Endometrial microvascular endothelial cells (primary cell): ENCODE results near the gene MIS18A. TPM values are rescaled to one million over a fixed set of nuclear protein-coding genes. Genes with fewer than 3 reads are reported as not detected.
"Not testable (repeated sequence)": the region's sequence is repeated elsewhere in the genome, so short reads cannot be mapped to it uniquely, and the experiment has no call there.

ENCODE experiments used
- in situ Hi-C: cut with HindIII; loops from 2 replicates; pipeline ENCODE4 v1.10.0; 2017; ENCODE audit warnings: low sequenced_read_pairs, low pct_unique_long_range_greater_than_20kb; ENCODE audit errors: inconsistent ontology term
- total RNA-seq: library from RNA; depleted of rRNA; stranded (reverse); fragments of >200 nt; gene quantifications from one replicate; pipeline ENCODE4 v1.2.3, GENCODE V29; 2015; ENCODE audit errors: inconsistent ontology term

The MIS18A gene
- total RNA-seq, 1 donor from 2014 or later, result 13.3 TPM

DNA sequence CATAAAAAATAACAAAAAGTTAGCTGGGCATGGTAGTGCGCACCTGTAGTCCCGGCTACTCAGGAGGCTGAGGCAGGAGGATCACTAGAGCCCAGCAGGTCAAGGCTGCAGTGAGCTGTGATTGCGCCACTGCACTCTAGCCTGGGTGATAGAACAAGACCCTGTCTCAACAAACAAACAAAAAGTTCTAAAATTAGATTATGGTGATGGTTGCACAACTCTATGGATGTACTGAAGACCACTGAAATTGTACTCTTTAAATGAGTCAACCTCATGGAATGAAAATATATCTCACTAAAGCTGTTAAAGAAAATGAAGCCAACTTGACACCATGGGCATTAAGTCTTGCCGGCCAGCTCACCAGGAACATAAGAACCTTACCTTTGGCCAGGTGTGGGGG is 28.9 kb upstream of the MIS18A start:
- in situ Hi-C loops, result no loop called here

DNA sequence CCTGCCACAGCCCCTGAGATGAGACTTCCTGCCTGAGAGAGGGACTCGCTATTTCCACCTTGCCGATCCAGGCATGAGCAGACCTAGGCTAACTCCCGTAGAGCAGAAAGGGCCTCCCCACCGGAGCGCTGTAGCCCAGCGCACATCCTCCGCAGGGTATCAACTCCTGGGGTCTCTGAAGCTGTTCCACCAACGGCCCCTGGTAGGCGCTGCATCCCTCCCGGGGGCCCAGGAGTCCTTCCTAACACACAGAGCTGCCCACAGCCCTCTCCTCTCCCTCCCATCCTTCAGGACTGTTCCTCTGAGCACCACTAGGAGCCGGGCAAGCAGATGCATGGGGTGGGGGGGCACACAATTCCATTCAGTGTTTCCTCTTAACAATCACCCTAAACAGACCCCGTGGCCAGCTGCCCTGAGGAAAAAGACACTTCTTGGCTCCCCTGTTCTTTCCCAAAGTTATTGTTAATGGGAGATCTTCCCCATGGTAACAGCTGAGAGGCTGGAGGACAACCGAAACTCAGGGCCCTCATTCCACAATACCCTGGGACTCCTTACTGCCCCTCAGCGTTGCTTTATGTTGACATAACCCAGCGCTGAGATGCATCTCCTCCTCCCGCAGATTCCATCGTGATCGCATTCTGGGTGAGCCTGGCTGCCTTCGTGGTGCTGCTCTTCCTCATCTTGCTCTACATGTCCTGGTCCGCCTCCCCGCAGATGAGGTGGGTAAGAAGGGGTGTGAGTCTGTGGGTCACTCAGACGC is 27.4 kb upstream of the MIS18A start:
- in situ Hi-C loops, result no loop called here

DNA sequence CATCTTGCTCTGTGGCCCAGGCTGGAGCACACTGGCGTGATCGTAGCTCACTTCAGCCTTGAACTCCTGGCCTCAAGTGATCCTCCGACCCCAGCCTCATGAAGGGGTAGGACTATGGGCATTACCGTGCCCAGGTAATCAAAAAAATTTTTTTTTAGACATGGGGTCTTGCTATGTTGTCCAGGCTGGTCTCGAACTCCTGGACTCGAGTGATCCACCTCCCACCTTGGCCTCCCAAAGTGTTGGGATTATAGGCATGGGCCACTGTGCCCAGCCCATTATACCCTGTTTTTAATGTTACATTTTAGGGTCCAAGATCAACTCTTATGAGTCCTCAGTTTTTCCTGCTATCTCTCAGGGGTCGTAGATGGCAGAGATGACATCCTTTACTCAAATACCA is 26.1 kb upstream of the MIS18A start:
- in situ Hi-C loops, result no loop called here

DNA sequence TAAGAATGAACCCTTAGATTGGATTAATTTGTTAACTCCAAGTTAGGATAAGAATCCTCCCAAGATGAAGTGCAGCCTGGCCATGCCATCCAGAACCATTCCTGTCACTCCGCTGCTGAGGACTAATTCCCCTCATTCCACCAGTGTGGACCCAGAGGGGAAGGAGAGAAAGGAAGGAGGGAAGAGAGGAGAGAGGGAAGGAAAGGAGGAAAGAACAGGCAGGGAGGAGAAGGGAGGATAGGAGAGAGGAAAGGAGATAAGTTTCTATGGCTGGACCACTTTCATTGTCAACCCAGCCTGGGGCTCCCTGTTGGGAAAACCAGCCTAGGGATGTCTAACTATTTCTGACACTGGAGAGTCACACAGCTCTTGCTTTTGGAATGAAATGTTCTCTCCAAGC is 24.5 kb upstream of the MIS18A start:
- in situ Hi-C loops, result no loop called here

DNA sequence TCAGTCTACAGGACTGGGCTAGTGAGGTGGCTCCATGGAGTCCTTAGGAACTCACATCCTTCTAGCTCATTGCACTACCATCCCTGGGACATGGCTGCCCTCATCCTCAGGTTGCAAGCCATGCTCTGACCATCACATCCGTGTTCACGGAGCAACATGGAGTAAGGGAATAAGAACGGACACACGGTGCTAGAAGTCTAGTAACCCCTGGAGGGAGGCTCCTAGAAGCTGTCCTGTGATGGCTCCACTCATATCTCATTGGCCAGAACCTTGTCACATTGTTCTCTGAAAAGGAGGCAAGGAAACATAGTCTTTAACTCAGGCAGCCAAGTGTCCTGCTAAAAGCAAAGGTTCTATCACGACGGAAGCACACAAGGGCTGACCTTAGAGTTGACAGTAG is 23.7 kb upstream of the MIS18A start:
- in situ Hi-C loops, result no loop called here

DNA sequence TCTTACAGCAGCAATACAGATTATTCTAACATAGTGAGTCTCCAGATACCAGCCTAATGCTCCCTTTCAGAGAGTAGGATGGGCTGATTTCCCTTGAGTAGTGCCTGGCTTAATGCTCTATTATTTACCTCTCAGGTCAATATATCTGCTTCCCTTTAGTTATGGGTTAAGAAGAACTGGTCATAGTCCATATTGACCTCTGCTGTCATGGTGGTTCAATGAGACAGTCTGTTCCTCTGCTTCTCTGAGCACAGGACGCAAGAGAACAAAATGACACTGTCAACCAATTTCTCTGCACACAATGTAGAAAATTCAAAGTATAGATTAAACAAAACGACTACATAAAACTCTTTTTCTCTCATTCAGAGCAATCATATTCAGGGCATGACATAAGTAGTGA is 22.7 kb upstream of the MIS18A start:
- in situ Hi-C loops, result no loop called here

DNA sequence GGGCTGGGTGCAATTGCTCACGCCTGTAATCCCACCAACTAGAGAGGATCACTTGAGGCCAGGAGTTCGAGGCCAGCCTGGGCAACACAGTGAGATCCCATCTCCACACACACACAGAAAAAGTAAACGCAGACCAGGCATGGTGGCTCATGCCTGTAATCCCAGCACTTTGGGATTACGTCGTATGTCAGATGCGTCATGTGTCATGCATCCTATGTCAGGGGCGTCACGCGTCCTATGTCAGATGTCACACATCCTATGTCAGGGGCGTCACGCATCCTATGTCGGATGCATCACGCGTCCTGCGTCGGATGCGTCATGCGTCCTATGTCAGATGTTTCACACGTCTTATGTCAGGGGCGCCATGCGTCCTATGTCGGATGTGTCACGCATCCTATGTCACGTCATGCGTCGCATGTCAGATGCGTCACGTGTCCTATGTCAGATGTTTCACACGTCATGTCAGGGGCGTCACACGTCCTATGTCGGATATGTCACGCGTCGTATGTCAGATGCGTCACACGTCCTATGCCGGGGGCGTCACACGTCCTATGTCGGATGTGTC is 21.4 kb upstream of the MIS18A start:
- in situ Hi-C loops, result no loop called here

DNA sequence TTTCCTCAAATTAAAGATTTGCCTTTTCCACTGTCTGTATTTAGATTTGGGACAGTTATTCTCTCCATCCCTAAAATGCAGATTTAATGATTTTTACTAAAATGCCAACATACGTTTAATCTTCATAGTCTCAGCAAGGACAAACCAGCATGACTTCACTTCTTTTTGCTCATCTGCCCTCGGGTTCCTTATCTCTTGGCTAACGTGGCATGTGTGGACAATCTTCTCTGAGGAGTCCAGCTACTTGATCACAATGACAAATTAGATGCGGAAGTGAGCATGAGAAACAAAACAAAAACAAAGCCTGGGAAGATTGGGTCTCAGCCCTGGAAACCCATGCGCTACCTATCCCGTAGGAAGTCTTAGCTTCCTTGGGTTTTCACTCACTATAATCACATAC is 20.8 kb upstream of the MIS18A start:
- in situ Hi-C loops, result no loop called here

DNA sequence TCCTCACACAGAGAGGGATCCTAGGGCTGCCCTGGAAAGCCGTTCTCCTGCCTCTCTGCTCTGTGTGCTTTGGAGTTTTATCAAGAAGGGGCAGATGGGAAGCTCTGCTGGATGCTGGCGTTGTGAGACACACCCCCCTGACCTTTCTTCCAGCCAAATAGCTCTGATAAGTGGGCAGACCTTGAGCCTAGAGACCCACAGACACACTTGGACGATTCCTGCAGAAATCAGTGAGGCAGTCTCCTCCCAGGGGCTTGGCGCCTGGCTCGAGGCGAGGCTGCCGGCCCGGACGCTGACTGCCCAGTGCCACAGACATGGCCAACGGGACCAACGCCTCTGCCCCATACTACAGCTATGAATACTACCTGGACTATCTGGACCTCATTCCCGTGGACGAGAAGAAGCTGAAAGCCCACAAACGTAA is 19.8 kb upstream of the MIS18A start, which contains the start of gene MRAP:
MRAP (plus strand) TSS at position 198 of the 424 bp plus-strand sequence; CDS start at position 315, 117 bp downstream.
- in situ Hi-C loops, result no loop called here

DNA sequence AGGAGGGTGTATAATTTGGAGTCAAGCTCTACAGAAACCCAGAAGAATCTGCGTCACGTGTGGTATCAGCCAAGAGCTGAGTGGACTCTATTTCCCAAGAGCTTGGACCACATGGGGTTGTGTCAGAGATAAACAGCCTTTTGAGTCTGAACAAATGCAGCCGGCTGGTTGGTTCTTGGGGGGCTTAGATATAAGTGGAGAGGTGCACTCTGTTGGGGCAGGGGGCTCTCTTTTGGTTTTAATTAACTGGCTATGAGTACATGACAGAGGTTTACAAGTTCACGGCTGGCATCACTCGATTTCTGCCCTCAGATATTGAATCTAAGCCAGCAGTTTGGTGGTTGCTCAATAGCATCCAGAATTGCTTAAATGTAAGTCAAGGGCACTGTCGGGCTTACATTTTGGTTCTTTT is 19.3 kb upstream of the MIS18A start:
- in situ Hi-C loops, result no loop called here

DNA sequence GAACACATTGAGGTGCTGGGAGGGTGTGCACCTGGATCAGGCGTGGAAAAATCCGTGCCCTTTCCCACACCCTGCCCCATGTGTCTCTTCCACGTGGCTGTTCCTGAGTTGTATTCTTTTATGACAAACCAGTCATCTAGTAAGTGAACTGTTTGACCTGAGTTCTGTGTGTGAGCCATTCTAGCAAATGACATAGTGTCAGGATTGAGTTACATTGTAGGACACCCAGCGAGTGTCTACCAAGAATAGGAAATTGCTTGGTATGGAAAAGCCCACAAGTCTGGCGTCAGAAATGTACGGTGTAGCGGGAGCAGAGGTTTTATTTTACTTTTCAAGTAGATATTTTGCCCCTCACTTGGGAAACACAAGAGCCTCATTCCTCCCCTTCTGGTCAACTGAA is 18.6 kb upstream of the MIS18A start:
- in situ Hi-C loops, result no loop called here

DNA sequence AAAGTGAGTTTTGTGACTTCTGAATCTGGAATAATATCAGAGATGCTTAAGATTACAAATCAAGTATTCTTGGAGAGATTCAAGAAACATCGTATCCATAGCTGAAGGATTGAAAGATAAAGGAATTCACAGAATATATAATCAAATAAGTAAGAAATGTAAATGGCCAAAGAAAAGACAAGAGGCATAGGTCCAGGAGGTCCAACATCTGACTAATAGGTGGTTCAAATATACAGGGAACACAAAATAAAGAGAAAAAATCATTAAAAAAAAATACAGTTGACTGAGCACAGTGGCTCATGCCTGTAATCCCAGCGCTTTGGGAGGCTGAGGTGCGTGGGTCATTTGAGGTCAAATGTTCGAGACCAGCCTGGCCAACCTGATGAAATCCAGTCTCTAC is 6.6 kb upstream of the MIS18A start:
- in situ Hi-C loops, result no loop called here

DNA sequence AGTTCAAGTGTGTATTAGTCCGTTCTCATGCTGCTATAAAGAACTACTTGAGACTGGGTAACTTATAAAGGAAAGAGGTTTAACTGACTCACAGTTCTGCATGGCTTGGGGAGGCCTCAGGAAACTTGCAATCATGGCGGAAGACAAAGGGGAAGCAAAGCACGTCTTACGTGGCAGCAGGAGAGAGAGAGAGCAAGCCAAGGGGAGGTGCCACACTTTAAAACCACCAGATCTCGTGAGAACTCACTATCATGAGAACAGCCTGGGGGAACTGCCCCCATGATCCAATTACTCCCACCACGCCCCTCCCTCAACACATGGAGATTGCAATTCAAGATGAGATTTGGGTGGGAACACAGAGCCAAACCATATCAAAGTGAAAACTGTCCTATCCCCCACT is 4.1 kb upstream of the MIS18A start:
- in situ Hi-C loops, result no loop called here

DNA sequence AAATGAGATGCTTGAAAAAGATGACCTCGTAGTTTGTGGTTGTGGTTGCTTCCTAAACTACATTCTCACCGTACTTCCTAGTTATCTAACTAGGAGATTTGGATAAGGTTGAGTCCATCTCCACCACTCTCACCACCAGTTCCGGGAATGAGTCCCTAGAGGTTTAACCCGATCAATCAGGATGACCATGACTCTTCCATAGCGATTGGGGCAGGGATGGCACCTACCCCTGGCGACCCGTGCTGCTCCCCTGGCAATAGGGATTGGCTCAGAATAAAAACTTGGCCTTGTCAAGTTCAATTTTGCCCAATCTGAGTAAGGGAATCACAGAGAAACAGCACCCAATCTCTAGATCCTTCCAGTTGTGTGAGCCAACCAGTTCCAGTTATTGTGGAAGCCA is 2.7 kb upstream of the MIS18A start:
- in situ Hi-C loops, result no loop called here

DNA sequence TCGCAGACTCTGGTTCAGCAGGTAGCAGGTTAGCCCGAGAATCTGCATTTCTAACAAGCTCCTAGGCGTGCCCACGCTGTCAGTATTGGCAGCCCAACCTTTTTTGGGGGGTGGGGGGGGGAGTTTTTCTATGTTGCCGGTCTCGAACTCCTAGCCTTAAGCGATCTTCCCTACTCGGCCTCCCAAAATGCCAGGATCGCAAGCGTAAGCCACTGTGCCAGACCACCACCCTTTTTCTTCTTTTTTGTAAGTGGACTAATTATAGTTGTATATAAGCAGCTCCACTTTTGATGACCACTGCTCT is 480 bp upstream of the MIS18A start:
- in situ Hi-C loops, result no loop called here

DNA sequence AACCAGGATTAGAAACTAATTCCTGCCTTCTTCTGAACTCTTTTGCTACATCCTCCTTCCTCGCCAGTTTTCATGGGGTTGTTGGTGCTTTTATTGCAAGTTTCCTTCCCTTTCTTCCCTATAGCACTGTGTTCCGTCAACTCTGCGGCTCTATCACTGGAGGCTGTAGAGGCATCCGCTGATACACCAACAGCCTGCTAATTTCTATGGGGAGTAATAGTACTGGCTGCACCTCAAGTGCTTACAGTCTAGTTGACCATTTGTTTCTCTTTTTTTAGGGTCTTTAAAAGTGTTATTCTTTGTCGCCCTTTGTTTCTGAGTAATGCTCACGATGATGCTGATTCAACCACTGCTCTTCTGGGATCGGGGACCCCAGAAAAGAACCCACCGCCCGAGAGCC is 746 bp downstream of the MIS18A start:
- in situ Hi-C loops, result no loop called here

DNA sequence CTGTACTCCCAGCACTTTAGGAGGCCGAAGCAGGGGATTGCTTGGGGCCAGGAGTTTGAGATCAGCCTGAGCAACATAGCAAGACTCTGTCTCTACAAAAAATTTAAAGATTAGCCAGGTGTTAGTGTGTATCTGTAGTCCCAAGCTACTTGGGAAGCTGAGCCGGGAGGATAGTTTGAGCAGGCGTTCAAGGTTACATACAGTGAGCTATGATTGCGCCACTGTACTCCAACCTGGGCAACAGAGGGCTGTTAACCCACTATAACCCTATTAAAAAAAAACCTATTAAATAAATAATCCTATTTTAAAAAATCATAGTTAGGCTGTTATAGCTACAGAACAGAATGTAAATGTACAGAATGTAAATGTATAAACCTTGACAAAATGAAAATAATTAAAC is 2.2 kb downstream of the MIS18A start:
- in situ Hi-C loops, result no loop called here

DNA sequence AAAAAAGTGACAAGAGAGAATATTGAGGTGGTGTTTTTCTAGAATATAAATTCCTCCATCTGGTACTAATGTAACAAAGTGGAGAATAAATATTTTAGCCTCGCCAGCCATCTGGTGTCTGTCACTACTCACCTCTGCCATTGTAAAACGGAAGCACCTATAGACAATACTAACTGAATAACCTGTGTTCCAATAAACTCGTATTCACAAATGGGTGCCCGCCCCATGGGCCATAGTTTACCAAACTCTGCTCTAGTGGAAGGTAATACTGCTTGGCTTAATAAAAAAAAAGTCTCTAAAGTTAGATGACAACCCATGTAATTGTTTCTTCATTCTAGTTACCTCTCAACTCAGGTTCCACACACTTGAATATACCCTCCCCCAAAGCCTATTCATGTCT is 8.1 kb downstream of the MIS18A start:
- in situ Hi-C loops, result no loop called here

DNA sequence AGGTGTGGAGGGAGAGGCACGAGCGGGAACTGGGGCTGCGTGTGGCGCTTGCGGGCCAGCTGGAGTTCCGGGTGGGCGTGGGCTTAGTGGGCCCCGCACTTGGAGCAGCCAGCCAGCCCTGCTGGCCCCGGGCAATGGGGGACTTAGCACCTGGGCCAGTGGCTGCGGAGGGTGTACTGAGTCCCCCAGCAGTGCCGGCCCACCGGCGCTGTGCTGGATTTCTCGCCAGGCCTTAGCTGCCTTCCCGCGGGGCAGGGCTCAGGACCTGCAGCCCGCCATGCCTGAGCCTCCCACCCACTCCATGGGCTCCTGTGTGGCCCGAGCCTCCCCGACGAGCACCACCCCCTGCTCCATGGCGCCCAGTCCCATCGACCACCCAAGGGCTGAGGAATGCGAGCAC is 13.5 kb downstream of the MIS18A start:
- in situ Hi-C loops, result not testable (repeated sequence)

DNA sequence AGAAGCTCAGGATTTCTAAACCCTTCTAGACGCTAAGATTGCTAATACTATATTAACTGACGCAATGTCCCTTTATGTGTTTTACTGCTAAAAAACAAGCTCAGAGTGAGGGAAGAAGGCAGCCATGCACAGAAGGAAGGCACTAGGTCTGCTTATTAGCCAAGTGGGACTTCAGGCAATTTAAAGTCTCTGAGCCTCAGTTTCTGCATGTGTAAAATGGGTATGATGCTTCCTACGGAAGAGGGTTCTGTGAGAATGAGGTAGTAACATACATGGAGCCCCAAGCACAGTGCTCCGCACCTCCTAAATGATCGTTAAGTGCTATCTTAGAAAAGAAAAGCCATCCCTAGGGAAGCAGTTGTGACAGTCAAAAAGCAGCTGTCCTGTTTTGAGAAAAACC is 16.9 kb downstream of the MIS18A start:
- in situ Hi-C loops, result no loop called here

DNA sequence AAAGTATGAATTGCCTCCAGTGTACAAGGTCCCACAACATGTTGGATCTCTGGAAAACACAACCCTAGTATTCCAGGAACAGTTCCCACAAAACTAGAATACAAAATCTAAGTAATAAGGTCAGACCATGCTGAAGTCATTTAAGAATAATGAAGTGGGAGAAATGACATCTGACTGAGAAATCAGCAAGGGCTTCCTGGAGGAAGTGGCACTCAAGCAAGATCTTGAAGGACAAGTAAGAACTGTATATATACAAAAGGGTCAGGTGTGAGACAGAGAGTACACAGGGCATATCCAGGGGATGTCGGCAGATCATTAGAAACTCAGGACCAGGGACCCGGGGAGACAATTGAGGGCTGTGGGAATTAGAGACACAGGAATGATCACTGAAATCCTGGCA is 18.7 kb downstream of the MIS18A start:
- in situ Hi-C loops, result no loop called here
